ENCODE data around the gene ITGB1BP2.

GRCh38 chrX:71321731-71322130 is 20.2 kb downstream of the ITGB1BP2 start:
- no peak for TF ChIP-seq CTCF (IDR thresholded peaks at IDR 0.05)
- no peak for TF ChIP-seq EP300 (IDR thresholded peaks at IDR 0.05)
- no peak for TF ChIP-seq POLR2A (IDR thresholded peaks at IDR 0.05)

Measured in tibial nerve (tissue), 4 donors.